ENCODE results near the gene C2orf76. TPM values are rescaled to one million over a fixed set of nuclear protein-coding genes. Genes with fewer than 3 reads are reported as not detected.

C2orf76 gene
- total RNA-seq, 1 donor from 2014 or later: 13.4 TPM

GRCh38 chr2:119338826-119339561 is 27.6 kb downstream of the C2orf76 start:
- DNase-seq (ENCODE audit: extremely low read depth, low read depth, low spot score): no peak

GRCh38 chr2:119338272-119338671 is 28.4 kb downstream of the C2orf76 start:
- no peak for DNase-seq (ENCODE audit: extremely low read depth, low read depth, low spot score)

GRCh38 chr2:119337749-119338148 is 28.9 kb downstream of the C2orf76 start:
- DNase-seq (ENCODE audit: extremely low read depth, low read depth, low spot score): no peak

- DNase-seq (ENCODE audit: extremely low read depth, low read depth, low spot score): no peak
Measured at GRCh38 chr2:119333833-119334232, 32.8 kb downstream of the C2orf76 start.

DNA sequence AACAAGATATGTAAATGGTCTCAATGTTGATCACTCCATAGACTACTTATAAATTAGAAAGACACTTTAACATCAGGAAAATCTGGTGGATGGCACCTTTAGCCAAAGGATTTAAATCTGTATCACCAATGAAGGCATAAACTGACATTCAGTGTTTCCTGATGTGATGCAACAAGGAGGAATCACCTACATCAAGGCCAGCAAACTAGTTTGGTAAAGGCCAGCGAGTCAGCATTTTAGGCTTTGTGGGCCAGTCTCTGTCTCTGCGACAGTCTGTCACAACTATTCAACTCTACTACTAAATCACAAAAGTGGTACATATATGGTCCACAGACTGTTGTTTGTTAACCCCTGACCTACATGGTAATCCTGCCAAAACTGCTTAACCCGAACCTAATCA is 33.3 kb downstream of the C2orf76 start:
- DNase-seq (ENCODE audit: extremely low read depth, low read depth, low spot score): no peak

GRCh38 chr2:119332953-119333352 is 33.7 kb downstream of the C2orf76 start:
- no peak for DNase-seq (ENCODE audit: extremely low read depth, low read depth, low spot score)

- no peak for DNase-seq (ENCODE audit: extremely low read depth, low read depth, low spot score)
Measured at GRCh38 chr2:119327431-119327830, 39.2 kb downstream of the C2orf76 start.

GRCh38 chr2:119326938-119327337 is 39.7 kb downstream of the C2orf76 start:
- DNase-seq (ENCODE audit: extremely low read depth, low read depth, low spot score): no peak

GRCh38 chr2:119324685-119325270 is 41.9 kb downstream of the C2orf76 start:
- DNase-seq (ENCODE audit: extremely low read depth, low read depth, low spot score): no peak

DNA sequence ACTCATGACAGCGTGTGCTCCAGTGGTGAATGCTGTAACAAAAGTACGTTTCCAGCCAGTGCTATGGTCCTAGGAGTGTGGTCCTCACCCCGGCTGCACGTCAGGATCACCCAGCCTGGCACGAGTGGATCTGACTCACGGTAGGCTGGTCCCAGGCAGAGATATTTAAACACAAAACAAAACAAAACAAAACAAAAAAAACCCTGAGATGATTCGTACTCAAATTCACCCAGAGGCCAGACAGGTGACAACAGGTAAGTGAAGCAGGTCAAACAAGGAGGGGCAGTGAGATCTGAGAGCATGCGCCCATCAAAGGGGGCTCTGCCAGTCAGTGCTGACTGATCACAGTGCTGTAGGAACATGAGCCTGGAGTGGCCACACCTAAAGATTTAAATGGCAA is 43.2 kb downstream of the C2orf76 start:
- DNase-seq (ENCODE audit: extremely low read depth, low read depth, low spot score): no peak

DNA sequence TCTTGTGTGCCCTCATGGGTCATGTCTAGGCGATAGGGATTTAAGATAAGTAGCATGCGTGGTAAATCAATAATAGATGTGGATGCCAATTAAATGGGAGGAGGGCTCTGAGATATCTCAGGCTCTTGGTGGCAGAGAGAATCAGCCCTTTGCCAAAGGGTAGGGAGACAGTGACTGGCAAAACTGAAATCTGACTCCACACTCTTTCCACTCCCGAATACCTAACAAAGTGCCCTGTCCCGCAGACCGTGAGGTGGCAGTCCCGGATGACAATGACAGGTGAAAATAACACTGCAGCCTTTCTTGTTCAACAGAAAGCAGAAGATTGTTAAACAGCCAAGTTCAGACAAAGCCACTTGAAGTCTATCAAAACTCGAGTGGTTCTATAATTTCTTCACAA is 47.0 kb downstream of the C2orf76 start:
- DNase-seq (ENCODE audit: extremely low read depth, low read depth, low spot score): no peak

DNA sequence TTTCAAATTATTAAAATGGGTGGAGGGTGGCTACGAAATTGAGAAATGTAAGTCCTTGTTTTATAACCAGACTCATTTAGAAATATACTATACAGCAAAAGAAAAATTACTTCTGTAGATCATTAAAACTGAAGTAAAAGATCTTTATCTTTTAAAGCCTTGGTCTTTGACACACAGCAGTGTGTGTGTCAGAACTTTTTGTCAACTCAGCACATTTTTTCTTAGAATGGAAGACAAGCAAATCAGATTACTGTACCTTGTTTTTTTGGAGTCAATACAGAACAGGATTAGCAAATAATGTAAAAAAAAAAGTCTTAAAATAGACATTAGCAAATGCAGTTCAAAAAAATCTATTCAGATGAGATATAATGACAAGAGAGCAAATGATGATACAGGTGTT is 49.1 kb downstream of the C2orf76 start:
- no peak for DNase-seq (ENCODE audit: extremely low read depth, low read depth, low spot score)

- no peak for DNase-seq (ENCODE audit: extremely low read depth, low read depth, low spot score)
Measured at GRCh38 chr2:119316066-119316465, 50.6 kb downstream of the C2orf76 start.

DNA sequence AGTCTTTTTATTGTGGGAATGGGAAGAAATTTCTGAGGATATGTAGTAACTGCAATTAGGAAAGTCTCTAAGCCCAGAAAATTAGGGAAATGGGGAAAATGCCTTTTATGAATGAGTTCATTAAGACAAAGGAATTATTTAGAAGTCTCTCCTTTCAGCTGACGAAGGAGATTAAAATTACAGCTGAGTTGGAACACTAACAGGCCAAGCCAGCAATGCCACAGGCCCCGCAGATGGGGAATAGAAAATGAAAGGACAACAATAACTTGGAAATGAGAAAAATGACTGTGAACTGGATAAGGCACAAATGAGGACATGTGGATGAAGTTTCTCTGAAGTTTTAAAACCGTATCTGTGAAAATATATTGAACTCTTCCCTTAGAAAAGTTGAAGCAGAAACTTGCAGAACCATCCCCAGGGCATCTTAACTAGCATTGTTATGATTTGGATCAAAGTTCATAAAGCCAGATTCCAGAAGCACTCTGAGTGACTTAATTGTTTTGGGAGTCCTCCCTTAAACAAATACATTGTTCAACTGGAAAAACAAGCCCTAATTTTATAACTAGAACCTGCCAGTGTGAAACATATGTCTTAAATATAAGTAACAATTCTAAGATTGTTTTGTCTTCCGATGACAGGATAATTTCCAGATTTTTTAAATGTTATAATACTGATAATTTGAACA is 51.3 kb downstream of the C2orf76 start:
- no peak for DNase-seq (ENCODE audit: extremely low read depth, low read depth, low spot score)

- no peak for DNase-seq (ENCODE audit: extremely low read depth, low read depth, low spot score)
Measured at GRCh38 chr2:119311831-119312230, 54.8 kb downstream of the C2orf76 start.

- no peak for DNase-seq (ENCODE audit: extremely low read depth, low read depth, low spot score)
Measured at GRCh38 chr2:119311371-119311770, 55.3 kb downstream of the C2orf76 start.

DNA sequence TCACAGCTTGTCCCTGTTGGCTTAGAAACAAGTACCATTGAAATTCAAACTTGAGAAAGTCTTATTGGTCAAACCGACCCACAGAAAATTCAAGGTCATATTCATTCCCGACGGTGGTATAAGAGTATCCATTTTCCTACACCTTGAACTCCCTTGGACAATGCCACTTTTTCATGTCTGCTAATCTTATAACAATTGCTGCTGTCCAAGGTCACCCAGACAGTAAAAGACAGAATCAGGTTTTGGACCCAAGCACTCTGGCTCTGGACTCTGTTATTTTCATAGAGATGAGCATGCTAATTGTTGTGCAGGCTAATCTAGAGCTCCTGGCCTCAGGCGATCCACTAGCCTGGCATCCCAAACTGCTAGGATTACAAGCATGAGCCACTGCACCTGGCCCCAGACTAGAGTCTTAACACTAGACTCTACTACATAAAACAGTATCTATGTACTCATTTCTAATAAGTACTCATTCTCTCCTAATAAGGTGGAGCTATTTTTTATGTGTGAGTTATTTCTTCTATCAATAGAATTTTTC is 57.8 kb downstream of the C2orf76 start:
- no peak for DNase-seq (ENCODE audit: extremely low read depth, low read depth, low spot score)

GRCh38 chr2:119307419-119308140 is 59.1 kb downstream of the C2orf76 start:
- DNase-seq (ENCODE audit: extremely low read depth, low read depth, low spot score): no peak

GRCh38 chr2:119306196-119306590 is 60.4 kb downstream of the C2orf76 start:
- no peak for DNase-seq (ENCODE audit: extremely low read depth, low read depth, low spot score)

GRCh38 chr2:119305497-119306195 is 61.0 kb downstream of the C2orf76 start:
- DNase-seq (ENCODE audit: extremely low read depth, low read depth, low spot score): no peak

GRCh38 chr2:119304847-119305246 is 61.8 kb downstream of the C2orf76 start:
- no peak for DNase-seq (ENCODE audit: extremely low read depth, low read depth, low spot score)

Data from glomerular endothelial cell (primary cell).